K562 (cell line): ENCODE measurements around the gene ARHGAP22. TPM values are rescaled to one million over a fixed set of nuclear protein-coding genes. Genes with fewer than 3 reads are reported as not detected.

ENCODE experiments used
- EGR1 ChIP-seq: fragments of 450-650 bp; conservative IDR thresholded peaks from 2 replicates; pipeline ENCODE4 v1.6.1; 2017; ENCODE audit warnings: mild to moderate bottlenecking
- HMBOX1 ChIP-seq: sonication (generic); IDR thresholded peaks from 2 replicates; pipeline ENCODE4 v1.6.1; 2016
- NFIC ChIP-seq: fragments of 450-650 bp; IDR thresholded peaks from 2 replicates; pipeline ENCODE4 v1.6.1; 2017; ENCODE audit warnings: mild to moderate bottlenecking, inconsistent platforms
- TCF7 ChIP-seq: sonication (generic); IDR thresholded peaks from 2 replicates; pipeline ENCODE4 v1.6.1; 2016; ENCODE audit warnings: antibody characterized with exemption, borderline replicate concordance
- VEZF1 ChIP-seq: fragments of 200-800 bp; sonication (Bioruptor generic); IDR thresholded peaks from 2 replicates; pipeline ENCODE4 v1.6.1; 2017; ENCODE audit warnings: missing genetic modification characterization, missing compliant biosample characterization
- ZNF212 ChIP-seq: fragments of 450-650 bp; formaldehyde crosslinking; IDR thresholded peaks from 2 replicates; pipeline ENCODE4 v1.4.0; 2020; ENCODE audit warnings: mild to moderate bottlenecking
- ZNF609 ChIP-seq: sonication (generic); formaldehyde crosslinking; IDR thresholded peaks from 2 replicates; pipeline ENCODE4 v1.8.1; 2023; ENCODE audit warnings: missing genetic modification reagents, mild to moderate bottlenecking, borderline replicate concordance
- polyA plus RNA-seq, 8 experiments: library from polyadenylated mRNA; depleted of rRNA in 4 of 8; stranded (reverse) in 5 of 8; unstranded in 3 of 8; fragments of >200 nt; fragmentation: Nextera tagmentation in 2 of 8; fragmentation: Illumina TruSeq in 1 of 8; extraction: Ambion mirVana in 2 of 8; extraction: Trizol in 1 of 8; gene quantifications; 2 replicates each; pipeline versions ENCODE4 v1.2.1 to v1.2.3, GENCODE V29; 2011 to 2014; ENCODE audit warnings: inconsistent platforms in 1 of 8, missing spikeins in 1 of 8
- total RNA-seq, 7 experiments: library from RNA; depleted of rRNA in 6 of 7; stranded (reverse); fragments of >200 nt in 6 of 7; fragmentation: Illumina TruSeq in 2 of 7; extraction: Trizol in 2 of 7; gene quantifications; 2 replicates each; pipeline versions ENCODE4 v1.2.1 to v1.2.3, GENCODE V29; 2011 to 2021; ENCODE audit warnings: low replicate concordance in 1 of 7
- TF ChIP-seq, protein P1 (sequence below): fragments of 200-800 bp; sonication (Bioruptor generic); IDR thresholded peaks from 2 replicates; pipeline ENCODE4 v1.6.1; 2017; ENCODE audit warnings: missing genetic modification characterization, missing compliant biosample characterization
- TF ChIP-seq, protein P2 (sequence below): fragments of 200-800 bp; sonication (Bioruptor generic); IDR thresholded peaks from 2 replicates; pipeline ENCODE4 v1.6.1; 2016; ENCODE audit warnings: missing genetic modification characterization, missing compliant biosample characterization
- TF ChIP-seq, protein P3 (sequence below): fragments of 450-650 bp; IDR thresholded peaks from 2 replicates; pipeline ENCODE4 v1.6.1; 2016

ARHGAP22 gene
- total and polyA plus RNA-seq, 9 of the 15 experiments (the other 6 are each of a cell fraction or from before 2014, with no cell fraction given) = 1.3 to 28.1 (median 12.7) TPM

- TF ChIP-seq VEZF1 (CRISPR knock-in tag) (peak; percentile 80), TCF7 (peak; percentile 98), ZNF212 (CRISPR knock-in tag) (0 out of 2 replicates have a peak, but pooled peaks have one; percentile 19), HMBOX1 (peak; percentile 100), ZNF609 (peak; percentile 85; the same call in 1 of the 2 replicates), EGR1 (peak; percentile 30), NFIC (peak; percentile 89)
- TF ChIP-seq, protein P1, sequence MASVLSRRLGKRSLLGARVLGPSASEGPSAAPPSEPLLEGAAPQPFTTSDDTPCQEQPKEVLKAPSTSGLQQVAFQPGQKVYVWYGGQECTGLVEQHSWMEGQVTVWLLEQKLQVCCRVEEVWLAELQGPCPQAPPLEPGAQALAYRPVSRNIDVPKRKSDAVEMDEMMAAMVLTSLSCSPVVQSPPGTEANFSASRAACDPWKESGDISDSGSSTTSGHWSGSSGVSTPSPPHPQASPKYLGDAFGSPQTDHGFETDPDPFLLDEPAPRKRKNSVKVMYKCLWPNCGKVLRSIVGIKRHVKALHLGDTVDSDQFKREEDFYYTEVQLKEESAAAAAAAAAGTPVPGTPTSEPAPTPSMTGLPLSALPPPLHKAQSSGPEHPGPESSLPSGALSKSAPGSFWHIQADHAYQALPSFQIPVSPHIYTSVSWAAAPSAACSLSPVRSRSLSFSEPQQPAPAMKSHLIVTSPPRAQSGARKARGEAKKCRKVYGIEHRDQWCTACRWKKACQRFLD (CRISPR knock-in tag) = peak; percentile 98
- TF ChIP-seq, protein P2, sequence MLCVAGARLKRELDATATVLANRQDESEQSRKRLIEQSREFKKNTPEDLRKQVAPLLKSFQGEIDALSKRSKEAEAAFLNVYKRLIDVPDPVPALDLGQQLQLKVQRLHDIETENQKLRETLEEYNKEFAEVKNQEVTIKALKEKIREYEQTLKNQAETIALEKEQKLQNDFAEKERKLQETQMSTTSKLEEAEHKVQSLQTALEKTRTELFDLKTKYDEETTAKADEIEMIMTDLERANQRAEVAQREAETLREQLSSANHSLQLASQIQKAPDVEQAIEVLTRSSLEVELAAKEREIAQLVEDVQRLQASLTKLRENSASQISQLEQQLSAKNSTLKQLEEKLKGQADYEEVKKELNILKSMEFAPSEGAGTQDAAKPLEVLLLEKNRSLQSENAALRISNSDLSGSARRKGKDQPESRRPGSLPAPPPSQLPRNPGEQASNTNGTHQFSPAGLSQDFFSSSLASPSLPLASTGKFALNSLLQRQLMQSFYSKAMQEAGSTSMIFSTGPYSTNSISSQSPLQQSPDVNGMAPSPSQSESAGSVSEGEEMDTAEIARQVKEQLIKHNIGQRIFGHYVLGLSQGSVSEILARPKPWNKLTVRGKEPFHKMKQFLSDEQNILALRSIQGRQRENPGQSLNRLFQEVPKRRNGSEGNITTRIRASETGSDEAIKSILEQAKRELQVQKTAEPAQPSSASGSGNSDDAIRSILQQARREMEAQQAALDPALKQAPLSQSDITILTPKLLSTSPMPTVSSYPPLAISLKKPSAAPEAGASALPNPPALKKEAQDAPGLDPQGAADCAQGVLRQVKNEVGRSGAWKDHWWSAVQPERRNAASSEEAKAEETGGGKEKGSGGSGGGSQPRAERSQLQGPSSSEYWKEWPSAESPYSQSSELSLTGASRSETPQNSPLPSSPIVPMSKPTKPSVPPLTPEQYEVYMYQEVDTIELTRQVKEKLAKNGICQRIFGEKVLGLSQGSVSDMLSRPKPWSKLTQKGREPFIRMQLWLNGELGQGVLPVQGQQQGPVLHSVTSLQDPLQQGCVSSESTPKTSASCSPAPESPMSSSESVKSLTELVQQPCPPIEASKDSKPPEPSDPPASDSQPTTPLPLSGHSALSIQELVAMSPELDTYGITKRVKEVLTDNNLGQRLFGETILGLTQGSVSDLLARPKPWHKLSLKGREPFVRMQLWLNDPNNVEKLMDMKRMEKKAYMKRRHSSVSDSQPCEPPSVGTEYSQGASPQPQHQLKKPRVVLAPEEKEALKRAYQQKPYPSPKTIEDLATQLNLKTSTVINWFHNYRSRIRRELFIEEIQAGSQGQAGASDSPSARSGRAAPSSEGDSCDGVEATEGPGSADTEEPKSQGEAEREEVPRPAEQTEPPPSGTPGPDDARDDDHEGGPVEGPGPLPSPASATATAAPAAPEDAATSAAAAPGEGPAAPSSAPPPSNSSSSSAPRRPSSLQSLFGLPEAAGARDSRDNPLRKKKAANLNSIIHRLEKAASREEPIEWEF (CRISPR knock-in tag) = peak; percentile 60
- TF ChIP-seq, protein P3, sequence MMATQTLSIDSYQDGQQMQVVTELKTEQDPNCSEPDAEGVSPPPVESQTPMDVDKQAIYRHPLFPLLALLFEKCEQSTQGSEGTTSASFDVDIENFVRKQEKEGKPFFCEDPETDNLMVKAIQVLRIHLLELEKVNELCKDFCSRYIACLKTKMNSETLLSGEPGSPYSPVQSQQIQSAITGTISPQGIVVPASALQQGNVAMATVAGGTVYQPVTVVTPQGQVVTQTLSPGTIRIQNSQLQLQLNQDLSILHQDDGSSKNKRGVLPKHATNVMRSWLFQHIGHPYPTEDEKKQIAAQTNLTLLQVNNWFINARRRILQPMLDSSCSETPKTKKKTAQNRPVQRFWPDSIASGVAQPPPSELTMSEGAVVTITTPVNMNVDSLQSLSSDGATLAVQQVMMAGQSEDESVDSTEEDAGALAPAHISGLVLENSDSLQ = peak; percentile 98
Observed at GRCh38 chr10:48470115-48470892, 134.6 kb downstream of the ARHGAP22 start (continued).
